ENCODE measurements around the gene FUNDC1.

Gene FUNDC1

DNA sequence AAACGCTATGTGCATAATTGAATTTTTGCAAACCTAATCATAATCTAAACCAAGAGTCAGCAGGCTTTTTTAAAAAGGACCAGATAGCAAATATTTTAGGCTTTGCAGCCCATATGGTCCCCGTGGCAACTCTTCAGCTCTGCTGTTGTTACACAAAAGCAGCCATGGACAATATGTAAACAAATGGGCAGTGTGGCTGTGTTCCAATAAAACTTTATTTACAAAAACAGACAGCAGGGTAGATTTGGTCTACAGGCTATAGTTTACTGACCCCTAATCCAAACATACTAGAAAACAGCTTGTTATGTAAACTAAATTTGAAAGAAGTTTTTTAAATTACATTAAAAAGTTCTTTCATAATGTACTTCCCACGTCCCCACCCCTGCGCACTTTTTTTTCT lies 53.1 kb downstream of the FUNDC1 start:
- H3K9ac ChIP-seq: no peak overlapping the region
- H3K36me3 ChIP-seq (ENCODE audit: insufficient read depth): no peaks in the 10 kb centered on the region
- no peak overlapping the region for H3K27ac ChIP-seq
- no peak overlapping the region for H3K4me2 ChIP-seq
- H4K20me1 ChIP-seq (ENCODE audit: insufficient read depth): no peaks in the 10 kb centered on the region
- H3K4me3 ChIP-seq (IDR thresholded peaks at IDR 0.05; ENCODE audit: insufficient read depth, low read depth, low read length): no peak overlapping the region
- H3K79me2 ChIP-seq (ENCODE audit: insufficient read depth, low read depth): no peaks in the 10 kb centered on the region
- TF ChIP-seq, protein P1, sequence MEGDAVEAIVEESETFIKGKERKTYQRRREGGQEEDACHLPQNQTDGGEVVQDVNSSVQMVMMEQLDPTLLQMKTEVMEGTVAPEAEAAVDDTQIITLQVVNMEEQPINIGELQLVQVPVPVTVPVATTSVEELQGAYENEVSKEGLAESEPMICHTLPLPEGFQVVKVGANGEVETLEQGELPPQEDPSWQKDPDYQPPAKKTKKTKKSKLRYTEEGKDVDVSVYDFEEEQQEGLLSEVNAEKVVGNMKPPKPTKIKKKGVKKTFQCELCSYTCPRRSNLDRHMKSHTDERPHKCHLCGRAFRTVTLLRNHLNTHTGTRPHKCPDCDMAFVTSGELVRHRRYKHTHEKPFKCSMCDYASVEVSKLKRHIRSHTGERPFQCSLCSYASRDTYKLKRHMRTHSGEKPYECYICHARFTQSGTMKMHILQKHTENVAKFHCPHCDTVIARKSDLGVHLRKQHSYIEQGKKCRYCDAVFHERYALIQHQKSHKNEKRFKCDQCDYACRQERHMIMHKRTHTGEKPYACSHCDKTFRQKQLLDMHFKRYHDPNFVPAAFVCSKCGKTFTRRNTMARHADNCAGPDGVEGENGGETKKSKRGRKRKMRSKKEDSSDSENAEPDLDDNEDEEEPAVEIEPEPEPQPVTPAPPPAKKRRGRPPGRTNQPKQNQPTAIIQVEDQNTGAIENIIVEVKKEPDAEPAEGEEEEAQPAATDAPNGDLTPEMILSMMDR (conservative IDR thresholded peaks at IDR 0.05; ENCODE audit: low read depth, low read length): no peak
- no peaks in the 10 kb centered on the region for H3K4me1 ChIP-seq (ENCODE audit: low read depth, poor library complexity, severe bottlenecking)
- no peaks in the 10 kb centered on the region for H3K27me3 ChIP-seq (ENCODE audit: insufficient read depth, low read depth)
- no peak overlapping the region for H2AFZ ChIP-seq (ENCODE audit: low read depth)

DNA sequence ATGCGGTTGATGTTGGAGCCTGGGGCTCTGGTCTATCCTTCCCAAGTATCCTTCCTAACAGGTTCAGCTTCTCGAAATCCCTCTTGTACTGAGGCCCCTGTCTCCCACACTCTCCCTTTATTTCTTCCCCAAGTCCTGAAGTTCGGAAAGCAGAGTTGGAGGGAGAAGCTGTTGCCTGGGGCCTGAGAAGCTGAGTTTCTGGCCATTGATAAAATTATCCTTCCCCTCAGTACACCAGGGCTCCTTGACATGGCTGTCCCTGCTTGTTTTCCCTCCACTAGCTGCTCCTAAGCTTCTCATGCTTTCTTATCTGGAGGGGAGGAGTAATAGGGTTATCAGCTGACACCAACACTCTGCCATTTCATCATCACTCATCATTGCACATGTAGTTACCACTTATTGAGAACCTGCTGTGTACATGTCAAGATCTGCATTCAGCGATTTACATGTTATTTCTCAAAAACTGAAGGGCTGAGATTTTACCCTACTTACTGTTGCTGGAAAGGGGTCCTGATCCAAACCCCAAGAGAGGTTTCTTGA lies 58.0 kb downstream of the FUNDC1 start:
- Histone ChIP-seq H4K20me1 (ENCODE audit: insufficient read depth) (no peaks in the 10 kb centered on the region), H3K27ac (no peak overlapping the region), H3K4me3 (IDR thresholded peaks at IDR 0.05; ENCODE audit: insufficient read depth, low read depth, low read length) (no peak overlapping the region), H3K9ac (no peak overlapping the region), H3K4me2 (no peak overlapping the region), H3K4me1 (ENCODE audit: low read depth, poor library complexity, severe bottlenecking) (no peaks in the 10 kb centered on the region), H3K36me3 (ENCODE audit: insufficient read depth) (no peaks in the 10 kb centered on the region), H2AFZ (ENCODE audit: low read depth) (no peak overlapping the region), H3K79me2 (ENCODE audit: insufficient read depth, low read depth) (no peaks in the 10 kb centered on the region), H3K27me3 (ENCODE audit: insufficient read depth, low read depth) (no peaks in the 10 kb centered on the region)
- TF ChIP-seq, protein P1 (conservative IDR thresholded peaks at IDR 0.05; ENCODE audit: low read depth, low read length): no peak

DNA sequence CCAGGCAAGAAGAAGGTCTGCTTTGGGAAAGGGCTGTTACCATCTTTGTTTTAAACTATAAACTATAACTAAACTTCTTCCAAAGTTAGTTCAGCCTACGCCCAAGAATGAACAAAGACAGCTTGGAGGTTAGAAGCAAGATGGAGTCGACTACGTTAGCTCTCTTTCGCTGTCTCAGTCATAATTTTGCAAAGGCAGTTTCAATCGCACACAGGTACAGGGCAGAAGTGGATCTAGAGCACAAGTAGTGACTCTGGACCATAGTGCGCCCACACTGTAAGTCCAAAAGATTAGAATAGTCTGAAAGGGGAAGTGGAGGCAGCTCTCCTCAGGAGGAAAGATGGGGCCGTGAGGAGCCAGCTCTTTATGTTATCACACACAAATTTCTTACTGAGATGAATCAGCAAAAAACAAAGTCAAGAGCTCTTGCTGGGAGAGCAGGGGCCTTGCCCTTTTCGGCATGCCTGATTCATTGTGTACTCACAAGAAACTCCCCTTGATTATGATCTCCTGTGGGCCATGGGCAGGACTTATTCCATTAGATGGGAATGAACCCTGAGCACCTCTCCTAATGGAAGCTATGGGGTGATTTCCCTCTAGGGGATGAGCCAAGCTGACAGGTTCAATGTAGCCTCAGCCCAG lies 58.6 kb downstream of the FUNDC1 start:
- H3K27ac ChIP-seq: no peak overlapping the region
- H2AFZ ChIP-seq (ENCODE audit: low read depth): no peak overlapping the region
- no peak overlapping the region for H3K9ac ChIP-seq
- no peaks in the 10 kb centered on the region for H4K20me1 ChIP-seq (ENCODE audit: insufficient read depth)
- no peaks in the 10 kb centered on the region for H3K36me3 ChIP-seq (ENCODE audit: insufficient read depth)
- H3K4me3 ChIP-seq (IDR thresholded peaks at IDR 0.05; ENCODE audit: insufficient read depth, low read depth, low read length): no peak overlapping the region
- H3K4me1 ChIP-seq (ENCODE audit: low read depth, poor library complexity, severe bottlenecking): no peaks in the 10 kb centered on the region
- no peak overlapping the region for H3K4me2 ChIP-seq
- H3K27me3 ChIP-seq (ENCODE audit: insufficient read depth, low read depth): no peaks in the 10 kb centered on the region
- TF ChIP-seq, protein P1 (conservative IDR thresholded peaks at IDR 0.05; ENCODE audit: low read depth, low read length): no peak
- no peaks in the 10 kb centered on the region for H3K79me2 ChIP-seq (ENCODE audit: insufficient read depth, low read depth)

DNA sequence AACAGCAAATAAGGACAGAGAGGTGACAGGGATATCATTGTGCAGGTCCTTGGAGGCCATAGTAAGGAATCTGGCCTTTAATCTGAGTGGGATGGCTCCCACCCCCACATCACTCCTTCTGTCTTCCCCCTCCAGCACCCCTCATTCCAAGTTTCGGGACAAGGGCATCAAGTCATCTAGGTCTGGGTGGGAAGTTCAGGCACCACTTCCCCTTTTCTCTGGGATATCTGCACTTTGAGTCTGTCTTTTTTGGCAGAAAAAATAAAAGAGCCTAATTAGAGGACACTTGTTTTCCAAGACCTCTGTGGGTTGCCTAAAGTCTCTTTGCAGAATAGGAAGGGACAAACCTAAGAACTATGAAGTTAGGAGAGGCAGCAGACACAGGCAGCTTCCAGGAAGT lies 60.1 kb downstream of the FUNDC1 start:
- no peaks in the 10 kb centered on the region for H3K4me1 ChIP-seq (ENCODE audit: low read depth, poor library complexity, severe bottlenecking)
- no peaks in the 10 kb centered on the region for H4K20me1 ChIP-seq (ENCODE audit: insufficient read depth)
- no peaks in the 10 kb centered on the region for H3K27me3 ChIP-seq (ENCODE audit: insufficient read depth, low read depth)
- TF ChIP-seq, protein P1 (conservative IDR thresholded peaks at IDR 0.05; ENCODE audit: low read depth, low read length): no peak
- no peaks in the 10 kb centered on the region for H3K79me2 ChIP-seq (ENCODE audit: insufficient read depth, low read depth)
- H3K36me3 ChIP-seq (ENCODE audit: insufficient read depth): no peaks in the 10 kb centered on the region
- no peak overlapping the region for H3K9ac ChIP-seq
- H3K4me3 ChIP-seq (IDR thresholded peaks at IDR 0.05; ENCODE audit: insufficient read depth, low read depth, low read length): no peak overlapping the region
- no peak overlapping the region for H3K4me2 ChIP-seq
- no peak overlapping the region for H2AFZ ChIP-seq (ENCODE audit: low read depth)
- H3K27ac ChIP-seq: no peak overlapping the region

Data from KMS-11 (cell line).